ENCODE data around the gene MASP1. TPM values are rescaled to one million over a fixed set of nuclear protein-coding genes. Genes with fewer than 3 reads are reported as not detected.

MASP1 gene
- total RNA-seq, 1 donor from 2014 or later: 5.7 TPM

- no peak overlapping the region for H3K27ac ChIP-seq (ENCODE audit: low read depth, low read length)
- H3K4me3 ChIP-seq (ENCODE audit: low read length in 3 of 3): no peak overlapping the region
- H3K36me3 ChIP-seq (ENCODE audit: control insufficient read depth in 3 of 3, insufficient read depth in 3 of 3, low read length in 3 of 3): no peaks in the 10 kb centered on the region
- peaks cover 10 to 21% (median 13%) of the 10 kb centered on the region in 3 donors for H3K4me1 ChIP-seq (ENCODE audit: control insufficient read depth in 3 of 3, insufficient read depth in 3 of 3, low read length in 3 of 3)
- H3K9ac ChIP-seq (ENCODE audit: low read depth in 1 of 3, low read length in 3 of 3): no peak overlapping the region
- H3K27me3 ChIP-seq (ENCODE audit: control insufficient read depth in 3 of 3, insufficient read depth in 3 of 3, low read length in 3 of 3): no peaks in the 10 kb centered on the region
- H3K9me3 ChIP-seq (ENCODE audit: control insufficient read depth in 3 of 3, low read length in 3 of 3): no peaks in the 10 kb centered on the region
Measured at GRCh38 chr3:187215460-187215859, 76.1 kb downstream of the MASP1 start.

GRCh38 chr3:187213616-187214015 lies 77.9 kb downstream of the MASP1 start:
- Histone ChIP-seq H3K9ac (ENCODE audit: low read depth in 1 of 3, low read length in 3 of 3) (no peak overlapping the region), H3K4me1 (ENCODE audit: control insufficient read depth in 3 of 3, insufficient read depth in 3 of 3, low read length in 3 of 3) (peaks cover 10 to 24% (median 22%) of the 10 kb centered on the region in 3 donors), H3K4me3 (ENCODE audit: low read length in 3 of 3) (no peak overlapping the region), H3K27me3 (ENCODE audit: control insufficient read depth in 3 of 3, insufficient read depth in 3 of 3, low read length in 3 of 3) (no peaks in the 10 kb centered on the region), H3K36me3 (ENCODE audit: control insufficient read depth in 3 of 3, insufficient read depth in 3 of 3, low read length in 3 of 3) (no peaks in the 10 kb centered on the region), H3K9me3 (ENCODE audit: control insufficient read depth in 3 of 3, low read length in 3 of 3) (no peaks in the 10 kb centered on the region), H3K27ac (ENCODE audit: low read depth, low read length) (no peak overlapping the region)

GRCh38 chr3:187212705-187213104 lies 78.8 kb downstream of the MASP1 start:
- Histone ChIP-seq H3K4me1 (ENCODE audit: control insufficient read depth in 3 of 3, insufficient read depth in 3 of 3, low read length in 3 of 3) (peaks cover 10 to 28% (median 28%) of the 10 kb centered on the region in 3 donors), H3K27ac (ENCODE audit: low read depth, low read length) (no peak overlapping the region), H3K9ac (ENCODE audit: low read depth in 1 of 3, low read length in 3 of 3) (no peak overlapping the region), H3K36me3 (ENCODE audit: control insufficient read depth in 3 of 3, insufficient read depth in 3 of 3, low read length in 3 of 3) (no peaks in the 10 kb centered on the region), H3K27me3 (ENCODE audit: control insufficient read depth in 3 of 3, insufficient read depth in 3 of 3, low read length in 3 of 3) (no peaks in the 10 kb centered on the region), H3K4me3 (ENCODE audit: low read length in 3 of 3) (no peak overlapping the region), H3K9me3 (ENCODE audit: control insufficient read depth in 3 of 3, low read length in 3 of 3) (no peaks in the 10 kb centered on the region)

- H3K9ac ChIP-seq (ENCODE audit: low read depth in 1 of 3, low read length in 3 of 3): no peak overlapping the region
- no peaks in the 10 kb centered on the region for H3K36me3 ChIP-seq (ENCODE audit: control insufficient read depth in 3 of 3, insufficient read depth in 3 of 3, low read length in 3 of 3)
- H3K9me3 ChIP-seq (ENCODE audit: control insufficient read depth in 3 of 3, low read length in 3 of 3): no peaks in the 10 kb centered on the region
- H3K4me3 ChIP-seq (ENCODE audit: low read length in 3 of 3): no peak overlapping the region
- H3K27ac ChIP-seq (ENCODE audit: low read depth, low read length): no peak overlapping the region
- peaks cover 10 to 28% (median 28%) of the 10 kb centered on the region in 3 donors for H3K4me1 ChIP-seq (ENCODE audit: control insufficient read depth in 3 of 3, insufficient read depth in 3 of 3, low read length in 3 of 3)
- H3K27me3 ChIP-seq (ENCODE audit: control insufficient read depth in 3 of 3, insufficient read depth in 3 of 3, low read length in 3 of 3): no peaks in the 10 kb centered on the region
Measured at GRCh38 chr3:187212196-187212545, 79.4 kb downstream of the MASP1 start.

- Histone ChIP-seq H3K27ac (ENCODE audit: low read depth, low read length) (no peak overlapping the region), H3K4me1 (ENCODE audit: control insufficient read depth in 3 of 3, insufficient read depth in 3 of 3, low read length in 3 of 3) (peaks cover 10 to 28% (median 28%) of the 10 kb centered on the region in 3 donors), H3K9me3 (ENCODE audit: control insufficient read depth in 3 of 3, low read length in 3 of 3) (no peaks in the 10 kb centered on the region), H3K9ac (ENCODE audit: low read depth in 1 of 3, low read length in 3 of 3) (no peak overlapping the region), H3K27me3 (ENCODE audit: control insufficient read depth in 3 of 3, insufficient read depth in 3 of 3, low read length in 3 of 3) (no peaks in the 10 kb centered on the region), H3K4me3 (ENCODE audit: low read length in 3 of 3) (no peak overlapping the region), H3K36me3 (ENCODE audit: control insufficient read depth in 3 of 3, insufficient read depth in 3 of 3, low read length in 3 of 3) (no peaks in the 10 kb centered on the region)
Measured at GRCh38 chr3:187211532-187212195, 79.9 kb downstream of the MASP1 start.

GRCh38 chr3:187210545-187211327 lies 80.8 kb downstream of the MASP1 start:
- no peaks in the 10 kb centered on the region for H3K9me3 ChIP-seq (ENCODE audit: control insufficient read depth in 3 of 3, low read length in 3 of 3)
- no peak overlapping the region for H3K27ac ChIP-seq (ENCODE audit: low read depth, low read length)
- no peak overlapping the region for H3K4me3 ChIP-seq (ENCODE audit: low read length in 3 of 3)
- peaks cover 10 to 28% (median 28%) of the 10 kb centered on the region in 3 donors for H3K4me1 ChIP-seq (ENCODE audit: control insufficient read depth in 3 of 3, insufficient read depth in 3 of 3, low read length in 3 of 3)
- H3K9ac ChIP-seq (ENCODE audit: low read depth in 1 of 3, low read length in 3 of 3): no peak overlapping the region
- no peaks in the 10 kb centered on the region for H3K36me3 ChIP-seq (ENCODE audit: control insufficient read depth in 3 of 3, insufficient read depth in 3 of 3, low read length in 3 of 3)
- H3K27me3 ChIP-seq (ENCODE audit: control insufficient read depth in 3 of 3, insufficient read depth in 3 of 3, low read length in 3 of 3): no peaks in the 10 kb centered on the region

- Histone ChIP-seq H3K9me3 (ENCODE audit: control insufficient read depth in 3 of 3, low read length in 3 of 3) (no peaks in the 10 kb centered on the region), H3K27ac (ENCODE audit: low read depth, low read length) (no peak overlapping the region), H3K4me1 (ENCODE audit: control insufficient read depth in 3 of 3, insufficient read depth in 3 of 3, low read length in 3 of 3) (peaks cover 10 to 28% (median 28%) of the 10 kb centered on the region in 3 donors), H3K4me3 (ENCODE audit: low read length in 3 of 3) (no peak overlapping the region), H3K27me3 (ENCODE audit: control insufficient read depth in 3 of 3, insufficient read depth in 3 of 3, low read length in 3 of 3) (no peaks in the 10 kb centered on the region), H3K36me3 (ENCODE audit: control insufficient read depth in 3 of 3, insufficient read depth in 3 of 3, low read length in 3 of 3) (no peaks in the 10 kb centered on the region), H3K9ac (ENCODE audit: low read depth in 1 of 3, low read length in 3 of 3) (no peak overlapping the region)
Measured at GRCh38 chr3:187210091-187210490, 81.4 kb downstream of the MASP1 start.

- Histone ChIP-seq H3K36me3 (ENCODE audit: control insufficient read depth in 3 of 3, insufficient read depth in 3 of 3, low read length in 3 of 3) (no peaks in the 10 kb centered on the region), H3K4me3 (ENCODE audit: low read length in 3 of 3) (no peak overlapping the region), H3K9ac (ENCODE audit: low read depth in 1 of 3, low read length in 3 of 3) (no peak overlapping the region), H3K27me3 (ENCODE audit: control insufficient read depth in 3 of 3, insufficient read depth in 3 of 3, low read length in 3 of 3) (no peaks in the 10 kb centered on the region), H3K9me3 (ENCODE audit: control insufficient read depth in 3 of 3, low read length in 3 of 3) (no peaks in the 10 kb centered on the region), H3K27ac (ENCODE audit: low read depth, low read length) (no peak overlapping the region), H3K4me1 (ENCODE audit: control insufficient read depth in 3 of 3, insufficient read depth in 3 of 3, low read length in 3 of 3) (peaks cover 10 to 28% (median 28%) of the 10 kb centered on the region in 3 donors)
Measured at GRCh38 chr3:187209491-187209890, 82.0 kb downstream of the MASP1 start.

- Histone ChIP-seq H3K27me3 (ENCODE audit: control insufficient read depth in 3 of 3, insufficient read depth in 3 of 3, low read length in 3 of 3) (no peaks in the 10 kb centered on the region), H3K4me1 (ENCODE audit: control insufficient read depth in 3 of 3, insufficient read depth in 3 of 3, low read length in 3 of 3) (peaks cover 10 to 28% (median 28%) of the 10 kb centered on the region in 3 donors), H3K9me3 (ENCODE audit: control insufficient read depth in 3 of 3, low read length in 3 of 3) (no peaks in the 10 kb centered on the region), H3K36me3 (ENCODE audit: control insufficient read depth in 3 of 3, insufficient read depth in 3 of 3, low read length in 3 of 3) (no peaks in the 10 kb centered on the region), H3K4me3 (ENCODE audit: low read length in 3 of 3) (no peak overlapping the region), H3K9ac (ENCODE audit: low read depth in 1 of 3, low read length in 3 of 3) (no peak overlapping the region), H3K27ac (ENCODE audit: low read depth, low read length) (no peak overlapping the region)
Measured at GRCh38 chr3:187208159-187208558, 83.4 kb downstream of the MASP1 start.

- no peak overlapping the region for H3K4me3 ChIP-seq (ENCODE audit: low read length in 3 of 3)
- H3K27me3 ChIP-seq (ENCODE audit: control insufficient read depth in 3 of 3, insufficient read depth in 3 of 3, low read length in 3 of 3): no peaks in the 10 kb centered on the region
- H3K36me3 ChIP-seq (ENCODE audit: control insufficient read depth in 3 of 3, insufficient read depth in 3 of 3, low read length in 3 of 3): no peaks in the 10 kb centered on the region
- H3K4me1 ChIP-seq (ENCODE audit: control insufficient read depth in 3 of 3, insufficient read depth in 3 of 3, low read length in 3 of 3): peaks cover 9 to 27% (median 24%) of the 10 kb centered on the region in 3 donors
- H3K9me3 ChIP-seq (ENCODE audit: control insufficient read depth in 3 of 3, low read length in 3 of 3): no peaks in the 10 kb centered on the region
- no peak overlapping the region for H3K9ac ChIP-seq (ENCODE audit: low read depth in 1 of 3, low read length in 3 of 3)
- no peak overlapping the region for H3K27ac ChIP-seq (ENCODE audit: low read depth, low read length)
Measured at GRCh38 chr3:187207624-187208023, 83.9 kb downstream of the MASP1 start.

Measured in skeletal muscle tissue (tissue), 4 donors.